Hepatocyte (in vitro differentiated cells): ENCODE measurements around the gene XRCC4. TPM values are rescaled to one million over a fixed set of nuclear protein-coding genes. Genes with fewer than 3 reads are reported as not detected.

Experiments used
- DNase-seq: peaks from one replicate; pipeline ENCODE4 v3.0.0-alpha.2; 2016; ENCODE audit warnings: low spot score
- H2AFZ ChIP-seq: fragments of 200-600 bp; sonication (generic); 2 replicates; pipeline ENCODE4 v1.6.0; 2016; ENCODE audit warnings: antibody characterized with exemption, mild to moderate bottlenecking
- H3K27ac ChIP-seq: fragments of 200-600 bp; sonication (generic); 2 replicates; pipeline ENCODE4 v1.5.1; 2016; ENCODE audit warnings: mild to moderate bottlenecking
- H3K27me3 ChIP-seq: fragments of 200-600 bp; sonication (generic); 2 replicates; pipeline ENCODE4 v1.6.1; 2016
- H3K36me3 ChIP-seq: fragments of 200-600 bp; sonication (generic); replicated peaks from 2 replicates; pipeline ENCODE4 v1.5.1; 2016; ENCODE audit warnings: low read depth; ENCODE audit not compliant: insufficient read depth
- H3K4me1 ChIP-seq: fragments of 200-600 bp; sonication (generic); 2 replicates; pipeline ENCODE4 v1.5.1; 2016; ENCODE audit warnings: mild to moderate bottlenecking, moderate library complexity; ENCODE audit not compliant: insufficient read depth
- H3K4me2 ChIP-seq: fragments of 200-600 bp; sonication (generic); 2 replicates; pipeline ENCODE4 v1.6.0; 2016
- H3K4me3 ChIP-seq: fragments of 200-600 bp; sonication (generic); 2 replicates; pipeline ENCODE4 v1.5.1; 2016; ENCODE audit warnings: mild to moderate bottlenecking
- H3K79me2 ChIP-seq: fragments of 200-600 bp; sonication (generic); 2 replicates; pipeline ENCODE4 v1.6.0; 2017; ENCODE audit warnings: mild to moderate bottlenecking
- H3K9me2 ChIP-seq: fragments of 200-600 bp; sonication (generic); replicated peaks from 2 replicates; pipeline ENCODE4 v1.6.0; 2017; ENCODE audit warnings: mild to moderate bottlenecking; ENCODE audit not compliant: insufficient read depth
- H3K9me3 ChIP-seq: fragments of 200-600 bp; sonication (generic); 2 replicates; pipeline ENCODE4 v1.5.1; 2016; ENCODE audit warnings: low read depth, mild to moderate bottlenecking
- H4K20me1 ChIP-seq: fragments of 200-600 bp; sonication (generic); 2 replicates; pipeline ENCODE4 v1.6.0; 2016; ENCODE audit warnings: mild to moderate bottlenecking; ENCODE audit not compliant: insufficient read depth, poor library complexity, severe bottlenecking
- CTCF ChIP-seq: fragments of 200-600 bp; sonication (generic); IDR thresholded peaks from 2 replicates; pipeline ENCODE4 v1.5.1; 2016; ENCODE audit warnings: antibody characterized with exemption, mild to moderate bottlenecking; ENCODE audit not compliant: poor library complexity
- EZH2 ChIP-seq: fragments of 200-600 bp; sonication (generic); IDR thresholded peaks from 2 replicates; pipeline ENCODE4 v1.6.1; 2016; ENCODE audit warnings: antibody characterized with exemption, mild to moderate bottlenecking, borderline replicate concordance
- EZH2phosphoT487 ChIP-seq: fragments of 200-600 bp; sonication (generic); IDR thresholded peaks from one replicate; pipeline ENCODE4 v1.6.1; 2018; ENCODE audit warnings: antibody characterized with exemption, mild to moderate bottlenecking, low read depth, moderate library complexity; ENCODE audit not compliant: unreplicated experiment, severe bottlenecking
- WGBS: methylation state at CpG from one replicate; pipeline ENCODE4 v1.1.6; 2016; ENCODE audit warnings: low lambda C conversion rate; ENCODE audit errors: missing lambda C conversion rate; 5-methylcytosine and 5-hydroxymethylcytosine counted together
- polyA plus RNA-seq: library from polyadenylated mRNA; unstranded; fragments of >200 nt; fragmentation: Nextera tagmentation; extraction: Ambion mirVana; gene quantifications from 2 replicates; pipeline ENCODE4 v1.2.1, GENCODE V29; 2016
- total RNA-seq: library from RNA; depleted of rRNA; stranded (reverse); fragments of >200 nt; gene quantifications from 2 replicates; pipeline ENCODE4 v1.2.3, GENCODE V29; 2014

Gene XRCC4
- total and polyA plus RNA-seq, 2 experiments from 2014 or later = 12.7 to 21.5 TPM

GRCh38 chr5:83071286-83072051 is 5.9 kb upstream of the XRCC4 start:
- H4K20me1 ChIP-seq = peaks cover 30% of the 10 kb centered on the region

GRCh38 chr5:83072966-83073365 is 4.4 kb upstream of the XRCC4 start:
- Histone ChIP-seq H3K4me2 (no peak overlapping the region), H3K9me2 (no peaks in the 10 kb centered on the region), H3K36me3 (no peaks in the 10 kb centered on the region), H2AFZ (no peak overlapping the region), H3K27me3 (no peaks in the 10 kb centered on the region), H3K9me3 (no peaks in the 10 kb centered on the region), H3K27ac (no peak overlapping the region), H3K79me2 (peaks cover 91% of the 10 kb centered on the region), H3K4me1 (peaks cover 17% of the 10 kb centered on the region), H3K4me3 (no peak overlapping the region), H4K20me1 (peaks cover 30% of the 10 kb centered on the region)
- TF ChIP-seq EZH2phosphoT487 = no peak
- no peak for TF ChIP-seq EZH2
- TF ChIP-seq CTCF = no peak
- no peak for DNase-seq
- WGBS = 84% methylated on average over 6 of the region's 6 CpGs

More at GRCh38 chr5:83071286-83072051, 5.9 kb upstream of the XRCC4 start:
- no peaks in the 10 kb centered on the region for H3K27me3 ChIP-seq
- H3K79me2 ChIP-seq = peaks cover 99% of the 10 kb centered on the region
- no peak overlapping the region for H3K4me3 ChIP-seq
- no peak overlapping the region for H3K27ac ChIP-seq
- TF ChIP-seq EZH2phosphoT487 = no peak
- TF ChIP-seq CTCF = no peak
- no peak for TF ChIP-seq EZH2
- no peaks in the 10 kb centered on the region for H3K36me3 ChIP-seq
- peaks cover 17% of the 10 kb centered on the region for H3K4me1 ChIP-seq
- H3K9me3 ChIP-seq = no peaks in the 10 kb centered on the region
- WGBS = 89% methylated on average over 2 of the region's 2 CpGs
- no peaks in the 10 kb centered on the region for H3K9me2 ChIP-seq
- H3K4me2 ChIP-seq = no peak overlapping the region
- H2AFZ ChIP-seq = no peak overlapping the region
- no peak for DNase-seq

- Histone ChIP-seq H3K27me3 (no peaks in the 10 kb centered on the region), H3K4me1 (peaks cover 15% of the 10 kb centered on the region), H3K9me2 (no peaks in the 10 kb centered on the region), H3K27ac (peak overlapping the region; percentile 85), H3K9me3 (no peaks in the 10 kb centered on the region), H3K4me3 (peak overlapping the region; percentile 25), H4K20me1 (peaks cover 6% of the 10 kb centered on the region), H3K79me2 (peaks cover 59% of the 10 kb centered on the region), H3K36me3 (no peaks in the 10 kb centered on the region), H2AFZ (peak overlapping the region; percentile 65), H3K4me2 (peak overlapping the region; percentile 69)
- peak; percentile 15 for DNase-seq
- WGBS = 2% methylated on average over 14 of the region's 14 CpGs
- TF ChIP-seq EZH2 (no peak), CTCF (no peak), EZH2phosphoT487 (no peak)
Measured at GRCh38 chr5:83077662-83078261, 415 bp downstream of the XRCC4 start.
